Measurements from ENCODE around the gene NKX3-2.

The NKX3-2 gene

GRCh38 chr4:13541720-13542576, 2.4 kb downstream of the NKX3-2 start:
- H3K9me3 ChIP-seq (ENCODE audit: insufficient read depth, low read depth, low read length), result no peaks in the 10 kb centered on the region
- H3K9me2 ChIP-seq (replicated peaks; ENCODE audit: low read depth, low read length), result no peaks in the 10 kb centered on the region
- no peaks in the 10 kb centered on the region for H3F3A ChIP-seq (ENCODE audit: low read depth)
- H4K20me1 ChIP-seq (ENCODE audit: insufficient read depth, low read length, poor library complexity, severe bottlenecking), result no peaks in the 10 kb centered on the region
- no peak overlapping the region for H2AFZ ChIP-seq (ENCODE audit: low read length)
- H3K4me3 ChIP-seq (ENCODE audit: low read length, poor library complexity, severe bottlenecking), result no peak overlapping the region
- H3K4me1 ChIP-seq (ENCODE audit: insufficient read depth, low read length, poor library complexity, severe bottlenecking), result no peaks in the 10 kb centered on the region
- H3K36me3 ChIP-seq (ENCODE audit: insufficient read depth, low read length), result no peaks in the 10 kb centered on the region
- no peak for TF ChIP-seq EZH2phosphoT487 (IDR thresholded peaks at IDR 0.05; ENCODE audit: borderline replicate concordance)
- TF ChIP-seq, protein P1, sequence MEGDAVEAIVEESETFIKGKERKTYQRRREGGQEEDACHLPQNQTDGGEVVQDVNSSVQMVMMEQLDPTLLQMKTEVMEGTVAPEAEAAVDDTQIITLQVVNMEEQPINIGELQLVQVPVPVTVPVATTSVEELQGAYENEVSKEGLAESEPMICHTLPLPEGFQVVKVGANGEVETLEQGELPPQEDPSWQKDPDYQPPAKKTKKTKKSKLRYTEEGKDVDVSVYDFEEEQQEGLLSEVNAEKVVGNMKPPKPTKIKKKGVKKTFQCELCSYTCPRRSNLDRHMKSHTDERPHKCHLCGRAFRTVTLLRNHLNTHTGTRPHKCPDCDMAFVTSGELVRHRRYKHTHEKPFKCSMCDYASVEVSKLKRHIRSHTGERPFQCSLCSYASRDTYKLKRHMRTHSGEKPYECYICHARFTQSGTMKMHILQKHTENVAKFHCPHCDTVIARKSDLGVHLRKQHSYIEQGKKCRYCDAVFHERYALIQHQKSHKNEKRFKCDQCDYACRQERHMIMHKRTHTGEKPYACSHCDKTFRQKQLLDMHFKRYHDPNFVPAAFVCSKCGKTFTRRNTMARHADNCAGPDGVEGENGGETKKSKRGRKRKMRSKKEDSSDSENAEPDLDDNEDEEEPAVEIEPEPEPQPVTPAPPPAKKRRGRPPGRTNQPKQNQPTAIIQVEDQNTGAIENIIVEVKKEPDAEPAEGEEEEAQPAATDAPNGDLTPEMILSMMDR (conservative IDR thresholded peaks at IDR 0.05; ENCODE audit: low read length), result 0 out of 2 replicates have a peak, but pooled peaks have one; percentile 14
- no peak overlapping the region for H3K4me2 ChIP-seq (ENCODE audit: low read depth, low read length, poor library complexity, severe bottlenecking)
- peaks cover 3% of the 10 kb centered on the region for H3K27me3 ChIP-seq (ENCODE audit: insufficient read depth, low read length, poor library complexity, severe bottlenecking)
- no peak overlapping the region for H3K9ac ChIP-seq (ENCODE audit: low read depth, low read length, poor library complexity, severe bottlenecking)
- no peaks in the 10 kb centered on the region for H3K79me2 ChIP-seq (ENCODE audit: insufficient read depth, low read length)

GRCh38 chr4:13541176-13541604, 3.1 kb downstream of the NKX3-2 start:
- no peak overlapping the region for H3K4me3 ChIP-seq (ENCODE audit: low read length, poor library complexity, severe bottlenecking)
- H3K27me3 ChIP-seq (ENCODE audit: insufficient read depth, low read length, poor library complexity, severe bottlenecking), result peaks cover 3% of the 10 kb centered on the region
- no peaks in the 10 kb centered on the region for H3K9me2 ChIP-seq (replicated peaks; ENCODE audit: low read depth, low read length)
- H2AFZ ChIP-seq (ENCODE audit: low read length), result no peak overlapping the region
- no peak overlapping the region for H3K9ac ChIP-seq (ENCODE audit: low read depth, low read length, poor library complexity, severe bottlenecking)
- no peaks in the 10 kb centered on the region for H3K36me3 ChIP-seq (ENCODE audit: insufficient read depth, low read length)
- no peaks in the 10 kb centered on the region for H3F3A ChIP-seq (ENCODE audit: low read depth)
- H3K79me2 ChIP-seq (ENCODE audit: insufficient read depth, low read length), result no peaks in the 10 kb centered on the region
- no peaks in the 10 kb centered on the region for H3K4me1 ChIP-seq (ENCODE audit: insufficient read depth, low read length, poor library complexity, severe bottlenecking)
- TF ChIP-seq, protein P1 (conservative IDR thresholded peaks at IDR 0.05; ENCODE audit: low read length), result no peak
- no peak for TF ChIP-seq EZH2phosphoT487 (IDR thresholded peaks at IDR 0.05; ENCODE audit: borderline replicate concordance)
- no peak overlapping the region for H3K4me2 ChIP-seq (ENCODE audit: low read depth, low read length, poor library complexity, severe bottlenecking)
- no peaks in the 10 kb centered on the region for H3K9me3 ChIP-seq (ENCODE audit: insufficient read depth, low read depth, low read length)
- no peaks in the 10 kb centered on the region for H4K20me1 ChIP-seq (ENCODE audit: insufficient read depth, low read length, poor library complexity, severe bottlenecking)

GRCh38 chr4:13540446-13541175, 3.7 kb downstream of the NKX3-2 start:
- H2AFZ ChIP-seq (ENCODE audit: low read length), result no peak overlapping the region
- H3K27me3 ChIP-seq (ENCODE audit: insufficient read depth, low read length, poor library complexity, severe bottlenecking), result peaks cover 3% of the 10 kb centered on the region
- no peaks in the 10 kb centered on the region for H3K9me2 ChIP-seq (replicated peaks; ENCODE audit: low read depth, low read length)
- H3K36me3 ChIP-seq (ENCODE audit: insufficient read depth, low read length), result no peaks in the 10 kb centered on the region
- no peak overlapping the region for H3K9ac ChIP-seq (ENCODE audit: low read depth, low read length, poor library complexity, severe bottlenecking)
- H3K4me2 ChIP-seq (ENCODE audit: low read depth, low read length, poor library complexity, severe bottlenecking), result no peak overlapping the region
- H3K4me1 ChIP-seq (ENCODE audit: insufficient read depth, low read length, poor library complexity, severe bottlenecking), result no peaks in the 10 kb centered on the region
- no peak overlapping the region for H3K4me3 ChIP-seq (ENCODE audit: low read length, poor library complexity, severe bottlenecking)
- H3F3A ChIP-seq (ENCODE audit: low read depth), result no peaks in the 10 kb centered on the region
- no peaks in the 10 kb centered on the region for H3K9me3 ChIP-seq (ENCODE audit: insufficient read depth, low read depth, low read length)
- TF ChIP-seq, protein P1 (conservative IDR thresholded peaks at IDR 0.05; ENCODE audit: low read length), result no peak
- TF ChIP-seq EZH2phosphoT487 (IDR thresholded peaks at IDR 0.05; ENCODE audit: borderline replicate concordance), result no peak
- H4K20me1 ChIP-seq (ENCODE audit: insufficient read depth, low read length, poor library complexity, severe bottlenecking), result no peaks in the 10 kb centered on the region
- no peaks in the 10 kb centered on the region for H3K79me2 ChIP-seq (ENCODE audit: insufficient read depth, low read length)
